ENCODE data around the gene PIGU.
A peak's percentile ranks its signal among the peaks of the same experiment; 100 is the strongest.

PIGU gene

DNA sequence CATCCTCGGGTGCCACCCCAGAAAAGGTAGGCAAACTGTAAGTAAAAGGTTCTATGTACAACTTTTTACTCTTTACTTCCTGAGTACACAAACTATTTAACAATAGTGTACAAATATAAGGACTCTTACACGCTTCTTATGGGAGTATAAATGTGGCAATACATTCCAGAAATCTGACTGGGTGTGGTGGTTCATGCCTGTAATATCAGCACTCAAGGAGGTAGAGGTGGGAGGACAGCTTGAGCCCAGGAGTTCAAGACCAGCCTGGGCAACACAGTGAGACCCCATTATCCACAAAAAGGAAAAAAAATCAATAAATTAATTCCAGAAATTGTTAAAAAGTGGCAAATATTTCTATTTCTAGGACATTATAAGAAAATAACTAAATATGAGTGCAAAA is 48.9 kb downstream of the PIGU start:
- POLR2A ChIA-PET (ENCODE audit: low non-redundant PET), result no interaction called here
- TF ChIP-seq, protein P1, sequence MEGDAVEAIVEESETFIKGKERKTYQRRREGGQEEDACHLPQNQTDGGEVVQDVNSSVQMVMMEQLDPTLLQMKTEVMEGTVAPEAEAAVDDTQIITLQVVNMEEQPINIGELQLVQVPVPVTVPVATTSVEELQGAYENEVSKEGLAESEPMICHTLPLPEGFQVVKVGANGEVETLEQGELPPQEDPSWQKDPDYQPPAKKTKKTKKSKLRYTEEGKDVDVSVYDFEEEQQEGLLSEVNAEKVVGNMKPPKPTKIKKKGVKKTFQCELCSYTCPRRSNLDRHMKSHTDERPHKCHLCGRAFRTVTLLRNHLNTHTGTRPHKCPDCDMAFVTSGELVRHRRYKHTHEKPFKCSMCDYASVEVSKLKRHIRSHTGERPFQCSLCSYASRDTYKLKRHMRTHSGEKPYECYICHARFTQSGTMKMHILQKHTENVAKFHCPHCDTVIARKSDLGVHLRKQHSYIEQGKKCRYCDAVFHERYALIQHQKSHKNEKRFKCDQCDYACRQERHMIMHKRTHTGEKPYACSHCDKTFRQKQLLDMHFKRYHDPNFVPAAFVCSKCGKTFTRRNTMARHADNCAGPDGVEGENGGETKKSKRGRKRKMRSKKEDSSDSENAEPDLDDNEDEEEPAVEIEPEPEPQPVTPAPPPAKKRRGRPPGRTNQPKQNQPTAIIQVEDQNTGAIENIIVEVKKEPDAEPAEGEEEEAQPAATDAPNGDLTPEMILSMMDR (conservative IDR thresholded peaks at IDR 0.05; ENCODE audit: low read depth), result no peak
- CTCF ChIA-PET, result interaction anchor here (1.0 kb wide), 1 partner anchor 10 kb away, joined by 3 read pairs; no protein-coding TSS in a partner anchor
- no peak overlapping the region for H3K27ac ChIP-seq
- DNase-seq (ENCODE audit: low spot score), result no peak

DNA sequence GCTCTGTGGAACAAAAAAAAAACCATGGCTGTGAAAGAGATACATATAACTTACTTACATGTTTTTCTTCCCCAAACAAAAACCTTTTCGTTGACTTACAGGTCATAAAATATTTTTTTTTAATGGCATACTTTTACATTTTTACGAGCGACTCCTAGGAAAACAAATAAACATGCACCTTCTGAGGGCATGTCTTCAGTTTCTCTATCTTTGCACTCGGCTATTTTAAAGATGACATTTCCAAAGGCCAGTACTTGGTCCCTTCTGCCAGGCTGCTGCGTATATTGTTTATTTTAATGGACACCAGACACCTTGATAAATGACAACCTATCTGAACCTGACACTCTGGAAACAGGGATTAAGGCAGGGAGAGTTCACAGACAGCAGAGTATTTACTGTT is 49.4 kb downstream of the PIGU start:
- TF ChIP-seq, protein P1 (conservative IDR thresholded peaks at IDR 0.05; ENCODE audit: low read depth), result no peak
- POLR2A ChIA-PET (ENCODE audit: low non-redundant PET), result no interaction called here
- CTCF ChIA-PET, result no interaction called here
- H3K27ac ChIP-seq, result no peak overlapping the region
- no peak for DNase-seq (ENCODE audit: low spot score)

DNA sequence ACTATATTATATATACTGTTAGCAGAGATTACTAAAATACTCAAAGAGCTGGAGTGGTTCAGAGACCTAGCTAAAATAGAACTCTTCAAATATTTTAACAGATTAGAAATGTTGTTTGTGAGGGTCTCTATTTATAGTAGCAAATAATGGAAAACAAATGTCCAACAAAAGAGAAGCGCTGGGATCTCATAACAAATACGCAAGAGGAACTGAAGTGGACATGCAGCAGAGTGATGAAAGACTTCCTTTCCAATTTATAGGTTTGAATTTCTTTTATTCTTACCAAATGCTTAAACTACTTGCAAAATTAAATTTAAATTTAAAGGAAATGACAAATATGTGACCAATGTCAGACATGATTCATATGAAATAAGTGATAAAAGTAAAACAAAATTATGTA is 49.9 kb downstream of the PIGU start:
- CTCF ChIA-PET, result no interaction called here
- H3K27ac ChIP-seq, result no peak overlapping the region
- TF ChIP-seq, protein P1 (conservative IDR thresholded peaks at IDR 0.05; ENCODE audit: low read depth), result no peak
- POLR2A ChIA-PET (ENCODE audit: low non-redundant PET), result no interaction called here
- DNase-seq (ENCODE audit: low spot score), result no peak

DNA sequence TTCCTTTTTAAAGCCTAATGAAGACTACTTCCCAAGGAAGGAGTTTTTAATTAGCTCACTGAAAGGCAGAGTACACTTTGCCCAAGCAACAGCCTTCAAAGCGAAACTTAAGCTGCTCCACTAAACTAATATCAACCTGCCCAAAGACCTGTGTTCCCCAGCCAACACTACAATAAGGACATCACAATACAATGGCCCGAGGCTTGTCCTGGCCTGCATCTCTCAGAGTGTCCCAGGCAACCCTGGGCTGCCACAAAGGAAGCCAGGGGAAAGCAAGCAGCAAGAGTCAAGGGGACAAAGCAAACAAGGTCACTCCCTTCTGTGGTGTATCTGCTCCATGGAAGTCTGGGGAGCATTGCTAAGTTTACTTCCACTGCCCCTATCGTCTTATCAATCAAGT is 52.3 kb downstream of the PIGU start:
- ChIA-PET POLR2A (ENCODE audit: low non-redundant PET) (no interaction called here), CTCF (interaction anchor here (0.6 to 1.1 kb wide), 2 partner anchors 11 to 404 kb away, joined by 3 to 4 read pairs; no protein-coding TSS in a partner anchor)
- DNase-seq (ENCODE audit: low spot score), result no peak
- H3K27ac ChIP-seq, result no peak overlapping the region
- TF ChIP-seq, protein P1 (conservative IDR thresholded peaks at IDR 0.05; ENCODE audit: low read depth), result no peak

DNA sequence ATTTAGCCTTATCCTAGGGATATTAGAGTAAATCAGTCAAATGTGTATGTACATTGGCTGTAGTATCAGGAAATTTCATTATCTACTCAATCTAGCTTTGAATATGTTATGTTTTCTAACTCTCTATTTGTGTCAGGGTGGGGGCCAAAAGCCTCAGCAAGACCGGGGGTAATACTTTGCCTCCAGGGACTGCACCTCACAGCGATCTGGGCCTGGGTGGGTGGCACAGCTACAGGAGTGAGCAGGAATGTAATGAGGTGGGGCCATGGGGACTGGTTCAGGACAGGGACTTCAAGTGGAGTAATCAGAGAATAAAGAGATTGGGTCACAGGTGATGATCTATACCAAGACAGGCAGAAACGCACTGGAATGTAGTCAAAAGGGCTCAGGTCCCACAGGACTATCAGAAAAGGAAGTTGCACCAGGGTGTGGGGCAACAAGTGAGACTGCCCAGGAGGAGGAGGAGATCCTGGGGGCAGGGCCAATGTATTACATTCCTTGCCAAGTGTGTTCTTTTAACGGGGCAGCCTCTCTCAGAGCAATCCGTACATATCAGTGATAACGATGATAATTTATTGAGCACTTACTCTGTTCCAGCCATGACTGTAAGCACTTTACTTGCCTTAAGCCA is 54.0 kb downstream of the PIGU start:
- ChIA-PET CTCF (interaction anchor here (0.8 kb wide), 1 partner anchor 16 kb away, joined by 3 read pairs; no protein-coding TSS in a partner anchor), POLR2A (ENCODE audit: low non-redundant PET) (no interaction called here)
- DNase-seq (ENCODE audit: low spot score), result no peak
- TF ChIP-seq, protein P1 (conservative IDR thresholded peaks at IDR 0.05; ENCODE audit: low read depth), result no peak
- H3K27ac ChIP-seq, result no peak overlapping the region

DNA sequence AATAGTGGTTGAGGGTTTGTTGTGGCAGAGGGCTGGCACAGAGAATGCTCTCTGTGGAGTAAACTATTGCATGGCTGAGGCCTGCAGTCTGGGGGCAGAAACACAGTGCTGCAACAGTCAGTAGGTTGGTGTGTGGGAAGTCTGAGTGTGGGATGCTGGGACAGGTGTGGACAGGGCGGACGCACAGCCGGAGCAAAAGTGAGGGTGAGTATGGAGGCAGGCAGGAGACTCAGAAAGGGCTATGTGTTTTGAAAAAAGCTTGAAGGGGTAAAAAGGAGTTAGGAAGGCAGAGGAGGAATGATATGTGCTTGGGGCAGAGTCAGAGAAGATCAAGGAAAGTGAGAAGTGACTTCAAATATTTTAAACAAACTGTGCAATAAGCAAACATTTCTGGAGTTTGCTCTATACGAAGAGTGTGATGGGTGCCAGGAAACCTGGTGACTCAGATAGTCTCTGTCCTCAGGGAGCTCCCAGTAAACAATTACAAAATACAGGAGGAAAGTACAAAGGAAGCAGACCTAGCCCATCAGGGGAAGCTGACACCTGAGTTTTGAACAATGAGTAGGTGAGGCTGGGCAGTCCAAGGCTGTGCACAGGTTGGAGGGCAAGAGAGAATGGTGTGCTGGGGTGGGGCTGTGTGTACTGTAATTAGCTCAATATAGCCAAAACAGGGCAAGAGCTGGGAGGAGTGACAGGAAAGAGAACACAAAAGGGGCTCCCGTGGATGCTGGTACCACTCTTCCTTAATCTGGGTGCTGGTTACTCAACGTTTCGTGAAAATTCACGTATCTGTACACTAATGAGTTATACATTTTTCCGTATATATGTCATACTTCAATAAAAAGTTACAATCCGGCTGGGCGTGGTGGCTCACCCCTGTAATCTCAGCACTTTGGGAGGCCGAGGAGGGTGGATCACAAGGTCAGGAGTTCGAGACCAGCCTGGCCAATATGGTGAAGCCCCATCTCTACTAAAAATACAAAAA is 55.2 kb downstream of the PIGU start:
- ChIA-PET CTCF (interaction anchor here (0.7 to 1.2 kb wide), 3 partner anchors 13 to 1262 kb away, joined by 3 to 4 read pairs (median 3); no protein-coding TSS in a partner anchor), POLR2A (ENCODE audit: low non-redundant PET) (no interaction called here)
- DNase-seq (ENCODE audit: low spot score), result peak; percentile 83
- H3K27ac ChIP-seq, result peak overlapping the region; percentile 29
- TF ChIP-seq, protein P1 (conservative IDR thresholded peaks at IDR 0.05; ENCODE audit: low read depth), result no peak

All from RWPE1 (cell line).